Stimulated activated CD8-positive, alpha-beta memory T cell treated with anti-CD3 and anti-CD28 coated beads, Interleukin-4, amount 100 ng/mL, for 48 hours (primary cell): ENCODE results near the gene RYR2.
A peak's percentile ranks its signal among the peaks of the same experiment; 100 is the strongest.

Experiments used
- DNase-seq: peaks from one replicate; pipeline ENCODE4 v3.0.0-alpha.2; 2020

RYR2 gene

GRCh38 chr1:237754627-237755026 lies 712.6 kb downstream of the RYR2 start:
- no peak for DNase-seq

DNA sequence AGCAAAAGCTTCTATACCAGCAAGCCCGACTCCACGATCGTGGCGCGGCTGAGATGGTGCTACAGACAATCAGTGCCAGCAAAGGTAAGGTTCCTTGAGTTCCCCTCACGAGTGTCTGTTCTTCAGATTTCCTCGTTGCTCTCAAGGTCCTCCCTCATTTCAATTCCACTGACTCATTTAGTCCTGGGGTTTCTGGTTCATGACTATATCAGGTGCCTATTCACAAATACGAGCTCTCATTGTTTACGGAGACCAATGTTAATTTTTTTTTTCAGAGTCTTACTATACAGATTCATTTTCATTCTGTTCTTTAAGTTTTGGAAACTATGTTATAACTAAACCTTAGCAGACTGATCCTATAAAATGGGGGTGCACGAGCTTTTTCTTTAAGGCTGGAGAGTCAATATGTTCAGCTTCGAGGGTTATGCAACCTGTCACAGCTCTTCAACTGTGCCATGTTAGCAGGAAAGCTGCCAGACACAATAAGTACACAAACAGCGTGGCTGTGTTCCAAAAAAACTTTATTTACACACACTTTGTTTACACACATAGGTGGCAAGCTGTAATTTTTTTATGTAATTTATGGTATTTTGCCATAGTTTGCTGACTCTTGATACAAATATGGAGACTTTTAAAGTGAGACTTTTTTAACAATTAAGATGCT lies 714.5 kb downstream of the RYR2 start:
- no peak for DNase-seq

DNA sequence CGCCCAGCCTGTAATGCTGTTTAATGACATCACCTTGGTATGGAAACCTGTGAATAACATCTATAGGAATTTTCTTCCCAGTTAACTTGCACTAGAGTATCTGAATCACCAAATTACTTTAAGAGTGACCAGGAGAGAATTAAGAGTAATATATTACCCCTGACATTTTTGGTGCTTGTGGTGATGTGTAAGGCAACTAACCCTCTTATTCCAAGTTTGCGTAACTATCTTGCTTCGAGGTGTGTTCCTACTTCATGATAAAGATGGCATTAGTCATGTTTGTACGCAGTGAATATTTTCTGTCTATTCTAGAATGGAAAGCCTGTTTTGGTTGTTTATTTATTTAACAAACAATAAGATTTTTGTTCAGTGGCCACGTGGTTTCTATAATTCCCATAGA lies 717.4 kb downstream of the RYR2 start:
- no peak for DNase-seq

DNA sequence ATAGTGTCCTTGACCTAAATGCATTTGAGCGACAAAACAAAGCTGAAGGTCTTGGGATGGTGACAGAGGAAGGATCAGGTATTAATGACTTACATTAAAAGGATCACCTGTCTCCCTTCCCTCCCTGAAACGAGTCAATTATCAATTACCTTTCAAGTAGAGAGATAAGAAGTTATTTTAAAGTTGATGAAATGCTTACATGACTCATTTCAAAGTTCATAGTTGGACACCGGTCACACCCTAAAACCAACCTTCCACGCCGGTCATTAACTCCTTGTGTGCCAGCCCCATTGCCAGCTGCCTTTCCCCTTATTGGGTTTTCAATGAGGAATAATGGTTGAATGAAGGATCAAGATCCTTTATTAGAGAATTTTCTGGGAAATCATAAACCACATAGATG lies 719.0 kb downstream of the RYR2 start:
- no peak for DNase-seq

DNA sequence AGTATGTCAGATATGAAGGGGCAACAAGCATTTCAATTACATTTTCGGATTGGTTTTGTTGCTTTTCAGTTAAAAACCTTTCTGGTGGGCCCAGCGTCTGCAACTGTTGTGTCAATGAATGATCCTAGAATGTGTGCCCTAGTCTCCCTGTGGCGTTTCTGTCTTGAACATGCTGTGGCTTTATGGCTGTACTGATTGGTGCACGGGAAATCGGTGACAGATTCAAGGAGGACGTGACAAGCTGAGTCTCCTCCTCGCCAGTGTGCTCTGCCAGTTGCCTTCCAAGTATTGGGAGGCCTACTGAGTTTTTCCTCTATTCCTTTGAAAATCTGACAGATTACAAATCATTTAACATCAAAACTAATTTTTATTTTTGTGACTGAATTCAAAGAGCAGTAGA lies 721.2 kb downstream of the RYR2 start:
- no peak for DNase-seq

- DNase-seq, result no peak
Measured at GRCh38 chr1:237763751-237764150, 721.8 kb downstream of the RYR2 start.

- DNase-seq, result no peak
Measured at GRCh38 chr1:237769916-237770315, 727.9 kb downstream of the RYR2 start.

DNA sequence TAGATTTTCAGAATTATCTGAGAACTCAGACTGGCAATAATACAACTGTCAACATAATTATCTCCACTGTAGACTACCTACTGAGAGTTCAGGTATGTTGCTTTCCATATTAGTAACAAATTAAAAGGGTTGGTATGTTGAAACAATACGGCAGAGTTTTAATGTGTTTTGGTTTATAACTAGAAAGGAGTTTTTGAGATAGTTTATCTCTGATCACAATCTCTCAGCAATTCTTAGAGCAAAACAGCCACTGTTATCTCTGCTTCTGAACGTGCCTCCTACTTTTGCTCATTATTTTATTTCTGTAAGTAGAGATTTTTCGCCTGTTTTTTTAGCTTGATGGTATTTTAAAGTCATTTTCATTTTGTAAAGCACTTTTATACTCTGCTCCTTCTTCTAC lies 730.0 kb downstream of the RYR2 start:
- no peak for DNase-seq

- DNase-seq, result no peak
Measured at GRCh38 chr1:237774246-237774645, 732.3 kb downstream of the RYR2 start.

DNA sequence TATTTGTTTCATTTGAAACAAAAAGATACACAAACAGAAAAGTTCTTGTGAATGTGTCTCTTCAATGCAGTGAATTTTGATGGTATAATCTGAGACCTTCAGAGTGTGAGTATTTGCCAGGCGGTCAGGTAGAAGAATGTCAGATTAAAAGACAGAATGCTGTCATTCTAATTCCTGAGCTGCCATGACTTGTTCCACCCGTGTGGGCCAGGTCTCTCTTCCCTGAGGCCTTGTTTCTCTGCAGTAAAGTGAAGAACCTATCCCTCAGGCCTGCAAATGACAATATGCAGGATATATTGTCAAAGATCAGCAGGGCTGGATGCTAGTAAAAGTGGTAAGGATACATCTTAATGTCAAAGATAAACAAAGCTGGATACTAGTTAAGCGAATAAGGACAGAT lies 737.4 kb downstream of the RYR2 start:
- DNase-seq, result no peak

DNA sequence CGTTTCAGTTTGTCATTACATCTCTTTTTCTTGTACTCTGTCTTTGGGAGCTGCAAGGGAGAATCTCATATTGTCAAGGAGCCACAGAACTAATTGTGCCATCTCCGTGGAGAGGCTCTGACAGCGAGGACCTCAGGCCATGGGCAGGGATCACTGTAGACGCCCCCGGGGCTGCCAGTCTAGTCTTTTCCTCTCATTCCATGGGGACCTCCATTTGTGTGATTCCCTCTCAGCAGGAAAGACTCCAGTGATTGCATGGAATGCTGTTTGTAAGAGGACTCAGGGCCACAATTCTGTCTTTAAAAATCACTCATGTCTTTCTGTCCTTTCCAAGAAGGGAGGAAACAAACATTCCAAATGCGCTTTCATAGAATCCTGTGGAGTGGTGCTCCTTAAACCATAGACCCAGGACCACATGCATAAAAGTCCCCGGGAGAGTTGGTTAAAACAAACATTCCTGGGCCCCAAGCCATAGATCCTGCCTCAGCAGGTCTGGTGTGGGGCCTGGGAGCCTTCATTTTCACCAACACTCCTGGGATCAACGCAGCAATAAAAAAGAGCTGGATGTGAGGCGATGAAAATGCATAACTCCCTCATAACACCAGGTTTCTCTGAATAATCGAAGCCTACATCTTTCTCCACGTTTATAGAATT lies 744.2 kb downstream of the RYR2 start:
- DNase-seq, result no peak

- DNase-seq, result no peak
Measured at GRCh38 chr1:237788069-237788468, 746.1 kb downstream of the RYR2 start.

GRCh38 chr1:237789619-237790018 lies 747.6 kb downstream of the RYR2 start:
- DNase-seq, result no peak

DNA sequence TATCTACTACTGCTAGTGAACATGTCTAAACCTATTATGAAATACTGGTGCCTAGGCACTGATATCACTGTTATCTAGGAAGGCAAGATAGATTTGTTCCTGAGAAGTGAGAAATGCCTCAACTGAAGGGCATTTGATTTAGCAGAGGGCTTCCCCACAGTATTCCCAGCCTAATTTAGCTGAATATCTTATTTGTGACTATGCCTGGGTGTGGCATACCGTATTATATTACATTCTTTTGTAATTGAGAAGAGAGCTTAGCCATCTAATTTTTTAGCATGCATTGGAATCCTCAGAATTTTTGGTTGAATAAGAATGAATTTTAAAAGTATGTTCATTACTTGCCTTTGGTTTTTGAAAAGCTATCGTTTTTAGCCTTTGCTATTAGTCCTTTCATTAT lies 749.6 kb downstream of the RYR2 start:
- no peak for DNase-seq

GRCh38 chr1:237792149-237792548 lies 750.2 kb downstream of the RYR2 start:
- DNase-seq, result no peak

DNA sequence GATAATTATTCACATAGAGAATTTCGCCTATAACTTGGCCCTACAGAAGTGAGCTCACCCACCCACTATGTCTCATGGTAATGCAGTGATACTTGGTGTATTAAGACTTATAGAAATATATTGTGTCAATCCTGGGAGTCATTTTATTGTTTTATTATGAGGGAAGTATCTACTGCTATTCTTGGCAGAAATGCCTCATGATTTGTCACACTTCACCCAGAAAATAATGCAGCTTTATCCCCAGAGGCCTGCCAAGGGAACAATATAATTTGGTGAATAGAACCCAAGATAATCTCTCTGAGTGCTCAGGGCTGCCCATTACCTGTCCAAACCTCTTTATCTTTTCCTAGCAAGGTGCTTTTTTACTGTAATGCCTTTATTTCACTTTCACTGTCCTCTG lies 750.7 kb downstream of the RYR2 start:
- no peak for DNase-seq

- DNase-seq, result no peak
Measured at GRCh38 chr1:237794071-237794470, 752.1 kb downstream of the RYR2 start.

GRCh38 chr1:237795558-237795957 lies 753.6 kb downstream of the RYR2 start:
- no peak for DNase-seq

DNA sequence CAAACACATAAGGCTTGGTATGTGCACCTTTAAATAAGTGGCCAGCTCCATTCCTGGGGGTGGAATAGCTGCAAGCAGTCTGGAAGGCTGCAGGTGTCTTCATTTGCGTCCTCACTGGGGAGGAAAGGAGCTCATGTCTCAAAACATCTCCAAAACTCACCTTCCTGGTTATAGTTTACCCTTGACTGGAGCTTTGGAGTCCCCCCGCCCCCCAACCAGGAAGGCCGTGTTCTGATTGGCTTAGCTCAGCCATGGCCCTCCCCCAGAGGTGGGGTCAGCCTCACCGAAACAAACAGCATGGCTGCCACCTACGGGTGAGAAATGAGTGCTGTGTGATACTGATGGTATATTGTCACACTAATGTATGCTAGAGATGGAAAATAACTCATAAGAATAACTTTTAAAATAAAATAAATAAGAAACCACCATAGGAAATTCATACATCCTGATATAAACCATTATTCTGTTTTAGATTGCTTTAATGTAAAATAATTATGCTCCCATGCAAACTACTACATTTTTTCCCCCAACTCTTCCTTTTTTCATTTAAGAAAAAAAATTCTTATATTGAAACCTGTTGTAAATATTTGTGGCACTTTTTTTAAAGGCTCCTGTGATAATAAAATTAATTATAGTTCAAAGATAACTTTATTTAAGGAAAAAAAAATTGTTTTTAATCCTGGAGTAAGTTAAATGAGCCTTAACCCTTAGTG lies 757.9 kb downstream of the RYR2 start:
- DNase-seq, result peak; percentile 57

GRCh38 chr1:237804516-237804915 lies 762.5 kb downstream of the RYR2 start:
- no peak for DNase-seq

DNA sequence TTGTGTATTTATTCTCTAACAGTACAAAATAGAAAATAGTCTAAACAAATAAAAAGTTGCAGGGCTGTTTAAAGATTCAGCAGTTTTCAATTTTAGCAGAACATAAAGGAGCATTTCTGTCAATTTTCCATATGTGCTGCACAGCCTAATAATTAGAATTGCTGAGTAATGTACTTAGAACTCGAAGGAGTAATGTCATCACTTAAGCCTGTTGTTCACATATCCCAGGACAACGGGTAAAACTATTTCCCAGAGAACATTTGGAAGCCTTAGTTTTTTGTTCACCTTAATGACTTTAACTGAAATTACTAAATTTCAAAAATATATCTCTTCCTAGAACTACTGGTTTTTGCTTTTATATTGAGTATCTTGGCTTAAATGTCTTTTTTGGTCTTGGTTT lies 767.1 kb downstream of the RYR2 start:
- DNase-seq, result no peak

DNA sequence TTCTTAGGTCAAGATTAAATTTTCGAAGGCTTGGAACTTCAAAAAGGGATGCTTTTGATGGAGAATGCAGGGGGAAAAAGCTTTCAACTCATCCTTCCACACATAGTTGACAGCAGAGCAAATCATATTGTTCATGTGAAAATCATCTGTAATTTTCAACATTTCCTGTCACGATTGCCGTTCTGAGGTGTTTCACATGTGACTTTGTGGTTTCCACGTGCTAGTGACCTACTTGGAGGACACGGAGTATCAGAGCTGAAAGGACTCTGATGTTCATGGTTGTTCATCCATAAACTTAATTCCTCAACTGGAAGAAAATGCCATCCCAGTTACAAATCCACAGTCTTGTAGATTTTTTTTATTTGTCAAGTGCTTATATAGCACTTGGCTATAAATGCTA lies 769.6 kb downstream of the RYR2 start:
- DNase-seq, result no peak

GRCh38 chr1:237812061-237812460 lies 770.1 kb downstream of the RYR2 start:
- no peak for DNase-seq

DNA sequence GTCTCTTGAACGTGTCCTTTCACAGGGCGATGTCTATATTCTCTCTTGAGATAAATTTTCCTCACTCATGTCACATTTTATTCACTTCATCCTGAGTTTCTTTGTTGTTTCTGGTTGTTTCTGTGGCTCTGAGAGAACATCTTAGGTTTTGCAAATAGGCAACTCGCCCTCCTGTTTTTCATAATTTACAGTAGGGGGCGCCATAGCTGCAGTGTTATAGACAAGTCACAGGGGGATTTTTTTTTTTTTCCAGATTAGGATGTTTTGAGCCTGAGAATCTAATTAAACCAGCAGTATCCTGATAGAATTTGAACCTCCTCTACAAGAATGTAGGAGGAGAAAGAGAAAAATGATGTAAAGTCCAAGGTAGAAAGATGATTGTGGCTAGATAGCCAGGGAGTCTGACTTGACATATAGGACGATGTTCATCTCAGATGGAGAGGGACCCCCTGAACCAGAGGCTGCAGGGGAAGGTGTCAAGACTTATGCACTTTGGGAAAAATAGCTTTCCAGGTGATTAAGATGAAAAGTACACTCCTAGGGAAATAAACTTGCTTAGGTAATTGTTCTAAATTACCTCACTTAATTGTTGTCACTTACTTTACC lies 772.4 kb downstream of the RYR2 start:
- DNase-seq, result no peak
